CD4-positive, alpha-beta T cell treated with Interleukin-15 for 1 hour (primary cell): ENCODE data around the gene PIM2.
A peak's percentile ranks its signal among the peaks of the same experiment; 100 is the strongest.
"Not testable (repeated sequence)": the region's sequence is repeated elsewhere in the genome, so short reads cannot be mapped to it uniquely, and the experiment has no call there.

Source experiments
- DNase-seq: peaks from one replicate; pipeline ENCODE4 v3.0.0-alpha.2; 2020

The PIM2 gene

DNA sequence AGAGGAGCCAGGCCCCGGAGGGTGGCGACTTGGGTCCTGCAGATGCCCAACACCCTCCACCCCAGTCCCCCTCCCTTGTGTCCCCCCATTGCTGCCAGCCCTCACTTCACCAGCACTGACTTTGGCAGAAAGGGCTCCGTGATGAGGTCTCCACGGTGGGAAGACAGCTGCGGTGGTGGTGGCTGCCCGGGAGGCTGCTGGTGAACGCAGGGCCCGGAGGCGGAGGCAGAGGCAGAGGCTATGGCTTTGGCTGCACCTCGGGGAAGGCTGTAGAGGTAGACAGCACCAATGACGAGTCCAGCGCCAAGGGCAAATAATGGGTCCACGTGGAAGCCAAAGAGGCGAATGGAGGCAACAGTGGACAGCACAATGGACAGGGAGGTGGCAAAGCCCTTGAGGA lies 14.2 kb downstream of the PIM2 start:
- no peak for DNase-seq

DNA sequence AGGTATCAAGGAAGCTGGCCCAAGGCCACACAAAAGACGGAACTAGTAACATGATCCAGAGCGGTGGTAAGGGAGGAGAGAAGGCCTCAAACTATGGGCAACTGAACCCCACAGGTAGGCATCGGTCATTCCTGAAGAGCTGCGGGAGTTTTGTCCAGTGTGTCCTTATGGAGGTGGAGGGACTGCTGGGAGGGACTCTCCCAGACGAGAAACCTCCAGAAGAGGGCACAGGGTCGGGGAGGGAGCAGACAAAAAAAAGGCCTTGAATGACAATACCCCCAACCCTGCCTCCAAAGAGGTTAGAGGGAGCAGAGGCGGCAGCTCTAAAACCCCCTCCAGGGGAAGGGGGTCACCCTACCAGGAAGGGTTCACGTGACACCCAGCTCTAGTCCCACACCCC lies 14.6 kb downstream of the PIM2 start:
- DNase-seq, result no peak

DNA sequence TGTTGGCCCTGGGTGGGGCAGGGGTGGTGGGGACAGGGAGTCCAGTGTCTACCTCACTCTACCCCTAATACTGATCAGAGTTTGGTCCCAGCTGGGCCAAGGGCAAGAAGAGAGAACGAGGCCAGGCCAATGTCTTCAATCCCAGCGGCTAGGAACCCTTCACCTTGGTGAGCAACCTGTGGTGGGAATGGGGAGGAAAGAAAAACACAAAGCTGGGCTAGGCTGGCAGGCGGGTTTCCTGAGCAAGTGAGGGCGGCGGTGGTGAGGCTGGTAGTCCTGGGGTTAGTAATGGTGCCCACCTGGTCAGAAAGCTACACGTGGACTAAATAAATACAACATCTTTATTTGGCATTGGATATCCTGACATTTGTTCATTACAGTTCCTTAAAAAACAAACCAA lies 15.5 kb downstream of the PIM2 start:
- no peak for DNase-seq

DNA sequence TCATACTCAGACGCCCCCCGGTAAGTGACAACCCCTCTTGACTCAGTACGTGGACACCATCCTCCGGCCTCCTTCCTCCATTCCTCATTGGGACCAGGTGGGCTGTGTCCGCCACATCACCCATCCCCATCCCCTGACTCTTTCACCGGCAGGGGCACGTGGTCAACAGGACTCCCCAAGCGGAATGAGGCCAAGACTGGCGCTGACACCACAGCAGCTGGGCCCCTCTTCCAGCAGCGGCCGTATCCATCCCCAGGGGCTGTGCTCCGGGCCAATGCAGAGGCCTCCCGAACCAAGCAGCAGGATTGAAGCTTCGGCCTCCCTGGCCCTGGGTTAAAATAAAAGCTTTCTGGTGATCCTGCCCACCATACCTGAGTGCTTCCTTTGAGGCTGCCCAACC lies 16.0 kb downstream of the PIM2 start:
- no peak for DNase-seq

DNA sequence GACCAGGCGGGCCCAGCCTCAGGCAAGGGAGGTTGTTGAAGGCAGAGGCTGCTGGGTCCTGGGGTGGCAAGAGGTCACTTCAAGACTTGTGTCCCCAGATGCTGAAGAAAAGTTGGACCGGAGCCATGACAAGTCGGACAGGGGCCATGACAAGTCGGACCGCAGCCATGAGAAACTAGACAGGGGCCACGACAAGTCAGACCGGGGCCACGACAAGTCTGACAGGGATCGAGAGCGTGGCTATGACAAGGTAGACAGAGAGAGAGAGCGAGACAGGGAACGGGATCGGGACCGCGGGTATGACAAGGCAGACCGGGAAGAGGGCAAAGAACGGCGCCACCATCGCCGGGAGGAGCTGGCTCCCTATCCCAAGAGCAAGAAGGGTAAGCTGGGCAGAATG lies 16.7 kb downstream of the PIM2 start:
- no peak for DNase-seq

DNA sequence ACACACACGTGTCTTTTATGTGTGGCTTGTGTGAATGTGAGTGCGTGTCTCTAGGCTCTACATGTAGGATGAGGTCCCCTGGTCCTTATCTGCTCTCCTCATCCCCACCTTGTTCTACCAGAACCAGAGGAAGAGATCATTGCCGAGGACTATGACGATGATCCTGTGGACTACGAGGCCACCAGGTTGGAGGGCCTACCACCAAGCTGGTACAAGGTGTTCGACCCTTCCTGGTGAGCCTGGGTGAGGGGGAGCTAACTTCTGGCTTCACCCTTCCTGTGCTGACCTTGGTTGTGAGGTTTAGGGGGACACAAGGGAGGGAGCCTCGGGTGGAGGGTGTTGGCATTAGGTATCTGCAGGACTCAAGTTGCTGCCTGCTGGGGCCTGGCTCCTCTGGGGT lies 17.8 kb downstream of the PIM2 start:
- DNase-seq, result no peak

DNA sequence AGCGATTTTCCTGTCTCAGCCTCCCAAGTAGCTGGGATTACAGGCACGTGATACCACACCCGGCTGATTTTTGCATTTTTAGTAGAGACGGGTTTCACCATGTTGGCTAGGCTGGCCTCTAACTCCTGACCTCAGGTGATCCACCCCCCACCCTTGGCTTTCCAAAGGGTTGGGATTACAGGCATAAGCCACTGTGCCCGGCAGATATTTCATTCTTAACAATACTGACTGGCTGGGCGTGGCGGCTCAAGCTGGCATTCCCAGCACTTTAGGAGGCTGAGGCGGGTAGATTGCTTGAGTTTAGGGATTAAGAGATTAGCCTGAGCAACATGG lies 19.8 kb downstream of the PIM2 start:
- DNase-seq, result no peak

DNA sequence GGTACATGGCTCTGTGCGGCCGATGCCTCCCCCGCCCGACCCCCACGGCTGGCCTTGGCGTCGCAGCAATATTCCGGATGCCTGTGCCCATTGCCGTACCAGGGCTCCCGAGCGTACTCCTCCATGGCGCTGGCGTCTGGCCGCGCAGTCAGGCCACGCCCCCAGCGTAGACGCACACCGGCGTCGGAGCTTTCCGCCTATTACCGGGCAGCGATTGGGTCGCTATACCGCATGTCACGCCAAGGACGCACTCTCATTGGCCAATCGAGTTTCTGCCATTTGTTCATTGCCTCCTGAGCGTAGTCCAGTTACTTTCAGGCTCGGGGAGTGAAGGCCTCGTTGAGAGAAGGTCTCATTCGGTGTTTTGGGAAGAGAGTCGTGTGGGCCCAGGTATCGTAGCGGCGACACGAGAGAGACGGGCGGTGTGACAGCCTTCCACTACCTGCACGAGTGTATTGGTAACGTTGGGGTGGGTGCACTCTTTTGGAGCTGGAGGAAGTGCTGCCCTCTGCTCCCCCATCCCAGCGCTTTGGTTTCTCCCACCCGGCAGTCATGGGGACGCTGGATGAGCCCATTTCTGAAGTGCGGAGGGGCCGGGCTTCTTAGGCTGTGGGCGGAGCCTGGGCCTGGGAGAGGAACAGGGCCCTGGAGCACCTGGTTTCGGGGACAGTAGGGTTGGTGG lies 21.1 kb downstream of the PIM2 start, which contains the start of the genes PQBP1 and TIMM17B:
Gene PQBP1 (plus strand): TSS at position 306 of the 682 bp plus-strand sequence. CDS start 580 bp downstream, outside the sequence.
Gene TIMM17B (minus strand): TSS at position 144 of the 682 bp plus-strand sequence. CDS start 19 bp downstream, at position 125.
- DNase-seq, result peak; percentile 94

DNA sequence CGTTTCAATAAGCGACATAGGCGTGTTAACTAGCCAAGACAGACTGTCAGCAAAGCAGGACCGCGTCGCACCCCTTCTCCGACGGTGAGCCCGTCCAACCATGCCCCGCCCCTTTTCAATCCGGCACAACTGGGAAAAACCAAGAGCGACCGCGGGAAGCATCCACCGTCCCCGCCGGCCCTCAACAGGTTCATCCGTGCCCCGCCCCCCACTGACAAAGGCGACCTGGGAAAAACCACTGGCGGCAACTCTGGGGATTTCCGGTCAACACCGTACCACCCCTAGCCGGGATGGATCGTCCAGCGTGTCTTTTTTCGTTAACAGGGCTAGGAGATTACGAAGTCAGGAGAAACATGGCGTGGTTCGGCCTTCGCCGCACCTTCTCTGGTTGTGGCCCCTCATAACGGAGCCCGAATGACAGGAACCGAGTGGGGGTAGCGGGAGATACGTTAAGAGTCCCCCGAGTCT lies 21.6 kb downstream of the PIM2 start:
- DNase-seq, result peak; percentile 78

DNA sequence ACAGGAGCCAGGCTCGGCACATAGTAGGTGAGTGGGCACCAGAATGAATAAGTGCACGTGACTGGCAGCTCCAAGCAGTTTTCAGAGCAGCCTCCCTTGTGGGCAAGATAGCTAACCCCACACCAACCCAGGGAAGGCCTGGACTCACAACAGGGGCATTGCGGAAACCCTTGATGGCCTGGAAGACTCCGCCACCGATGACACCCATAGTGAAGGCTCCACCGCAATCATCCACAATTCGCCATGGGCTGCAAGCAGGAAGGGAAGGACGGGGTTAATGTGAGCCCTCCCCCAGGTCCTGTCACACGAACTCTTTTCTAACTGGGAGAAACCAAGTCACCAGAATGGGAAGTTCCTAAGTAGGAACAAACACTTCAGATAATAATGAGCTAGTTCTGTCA lies 22.2 kb downstream of the PIM2 start:
- no peak for DNase-seq

DNA sequence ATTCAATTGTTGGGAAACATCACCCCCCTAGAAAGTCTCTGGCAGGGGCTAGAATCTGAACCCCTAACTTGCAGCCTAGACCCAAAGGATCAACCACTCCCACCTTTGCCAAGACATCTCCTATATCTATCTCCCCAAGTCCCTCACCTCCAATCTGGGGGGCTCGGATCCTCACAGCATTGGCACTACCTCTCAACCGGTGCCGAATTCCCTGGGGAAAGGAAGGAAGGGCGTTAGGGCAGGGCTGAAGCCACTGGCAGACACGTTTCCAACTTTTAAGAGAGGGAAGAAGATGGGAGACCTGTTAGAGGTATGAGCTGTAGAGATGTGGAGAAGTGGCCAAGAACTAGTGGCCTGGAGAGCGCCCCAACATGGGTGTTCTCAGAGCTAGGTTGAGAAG lies 23.9 kb downstream of the PIM2 start:
- no peak for DNase-seq

DNA sequence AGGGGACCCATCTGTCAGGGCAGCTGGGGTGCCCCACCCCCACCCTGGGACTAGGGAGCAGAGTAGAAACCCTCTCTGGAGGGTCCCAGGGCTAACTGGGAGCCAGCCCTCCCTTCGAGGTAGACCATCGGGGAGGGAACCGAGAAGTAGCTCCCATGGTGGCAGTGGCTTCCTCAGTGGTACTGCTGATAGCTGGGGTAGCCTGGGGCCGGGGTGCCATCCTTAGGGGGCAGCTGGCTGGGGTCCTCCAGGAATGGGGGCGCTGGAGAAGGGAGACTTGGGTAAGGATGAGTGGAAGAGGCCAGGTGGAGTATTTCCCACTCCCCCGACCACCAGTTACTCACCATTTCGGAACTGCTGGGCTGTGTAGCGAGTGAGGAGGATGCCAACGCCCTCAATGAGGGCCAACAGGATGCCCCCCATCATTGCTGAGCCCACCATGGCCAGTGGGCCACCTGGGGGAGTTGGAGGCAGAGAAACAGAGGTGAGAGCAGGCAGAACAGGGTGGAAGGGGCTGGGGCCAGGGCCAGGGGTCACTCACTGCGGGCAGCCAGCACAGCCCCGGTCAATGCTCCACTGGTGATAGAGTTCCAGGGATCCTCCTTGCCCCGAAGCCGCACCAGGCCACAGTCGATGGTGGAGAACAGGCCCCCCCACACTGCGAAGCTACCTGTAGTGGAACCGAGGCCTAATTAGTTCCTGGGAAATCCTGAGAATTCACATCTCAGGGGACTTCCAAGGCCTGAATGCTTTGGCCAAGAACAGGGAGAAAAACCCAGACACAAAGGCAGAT lies 25.1 kb downstream of the PIM2 start:
- no peak for DNase-seq

DNA sequence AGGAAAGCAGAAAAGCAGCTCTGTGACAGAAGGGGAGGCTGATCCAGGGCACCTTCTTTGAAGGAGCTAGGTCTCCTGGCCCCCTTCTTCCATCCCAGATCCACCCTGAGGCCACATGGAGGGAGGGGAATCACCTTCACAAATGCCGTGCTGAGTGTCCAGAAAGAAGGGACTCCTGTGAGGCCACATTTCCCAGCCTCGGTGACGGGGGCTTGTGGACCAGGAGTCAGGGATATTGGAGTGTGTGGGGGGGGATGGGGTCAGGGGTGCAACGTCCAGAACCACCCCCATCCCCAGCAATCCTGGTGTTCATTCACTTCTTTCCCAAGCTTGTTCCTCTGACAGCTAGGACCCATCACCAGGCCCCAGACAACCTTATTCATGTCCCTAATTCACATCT lies 25.9 kb downstream of the PIM2 start:
- DNase-seq, result no peak

DNA sequence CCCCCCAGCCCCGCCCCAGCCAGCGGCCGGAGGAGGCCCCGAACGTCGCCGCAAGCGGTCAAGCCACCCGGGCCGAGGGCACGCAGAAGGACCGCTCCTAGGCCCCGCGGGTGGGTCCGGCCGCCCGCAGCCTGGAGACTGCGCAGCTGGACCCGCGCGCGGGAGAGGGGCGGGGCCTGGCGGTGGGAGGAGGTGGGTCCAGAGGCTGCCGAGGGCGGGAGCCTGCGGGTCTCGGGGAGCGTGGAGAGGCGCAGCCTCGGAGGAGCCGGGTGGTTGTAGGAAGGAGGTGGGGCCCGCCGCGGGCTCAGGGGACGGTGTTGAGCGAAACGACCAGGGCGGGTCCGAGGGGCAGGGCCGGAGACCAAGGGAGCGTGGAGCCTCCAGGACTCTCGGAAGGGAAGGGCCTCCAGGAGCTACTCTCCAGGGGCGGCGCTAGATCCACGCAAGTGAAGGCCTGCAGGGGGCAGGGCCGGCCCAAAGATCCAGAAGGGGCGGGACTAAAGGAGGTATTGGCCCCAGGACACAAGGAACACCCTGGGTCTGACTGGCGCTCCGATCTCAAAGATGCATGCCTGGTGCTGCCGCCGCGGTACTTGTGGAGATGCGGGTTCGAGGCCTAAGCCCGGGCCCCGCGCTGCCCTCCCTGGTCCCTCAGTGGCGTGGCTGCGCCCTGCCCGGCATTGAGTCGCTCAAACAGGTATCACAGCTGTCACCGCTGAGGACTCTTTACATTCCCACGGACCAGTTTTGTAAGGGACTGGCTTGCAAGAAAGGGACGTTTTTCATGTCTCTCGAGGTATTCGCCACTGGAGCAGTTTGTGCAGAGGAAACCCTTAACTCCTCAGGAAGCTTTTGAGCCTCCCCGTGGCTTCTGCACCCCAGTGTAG lies 27.2 kb downstream of the PIM2 start:
- DNase-seq, result peak; percentile 83

DNA sequence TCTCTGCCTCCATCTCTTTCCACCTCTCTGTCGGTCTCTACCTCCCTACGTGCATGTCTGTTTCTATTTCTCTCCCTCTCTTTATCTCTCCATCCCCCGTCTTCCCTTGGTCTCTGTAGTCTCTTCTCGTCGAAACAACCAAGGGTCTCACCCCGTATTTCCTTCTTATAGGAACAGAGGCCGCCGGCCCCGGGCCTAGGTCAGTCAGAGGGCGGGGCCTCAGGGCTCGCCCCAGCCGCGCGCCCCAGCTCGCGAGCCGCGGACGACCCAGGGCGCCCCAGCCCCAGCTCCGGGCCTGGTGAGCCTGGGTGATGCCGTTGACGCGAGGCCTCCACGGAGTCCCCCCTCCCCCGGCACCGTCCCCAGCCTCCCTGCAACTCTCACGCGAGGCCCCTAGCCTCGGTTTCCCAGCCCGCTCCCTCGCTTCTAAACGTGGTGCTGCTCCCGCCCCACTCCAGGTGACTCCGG lies 27.9 kb downstream of the PIM2 start:
- DNase-seq, result no peak

DNA sequence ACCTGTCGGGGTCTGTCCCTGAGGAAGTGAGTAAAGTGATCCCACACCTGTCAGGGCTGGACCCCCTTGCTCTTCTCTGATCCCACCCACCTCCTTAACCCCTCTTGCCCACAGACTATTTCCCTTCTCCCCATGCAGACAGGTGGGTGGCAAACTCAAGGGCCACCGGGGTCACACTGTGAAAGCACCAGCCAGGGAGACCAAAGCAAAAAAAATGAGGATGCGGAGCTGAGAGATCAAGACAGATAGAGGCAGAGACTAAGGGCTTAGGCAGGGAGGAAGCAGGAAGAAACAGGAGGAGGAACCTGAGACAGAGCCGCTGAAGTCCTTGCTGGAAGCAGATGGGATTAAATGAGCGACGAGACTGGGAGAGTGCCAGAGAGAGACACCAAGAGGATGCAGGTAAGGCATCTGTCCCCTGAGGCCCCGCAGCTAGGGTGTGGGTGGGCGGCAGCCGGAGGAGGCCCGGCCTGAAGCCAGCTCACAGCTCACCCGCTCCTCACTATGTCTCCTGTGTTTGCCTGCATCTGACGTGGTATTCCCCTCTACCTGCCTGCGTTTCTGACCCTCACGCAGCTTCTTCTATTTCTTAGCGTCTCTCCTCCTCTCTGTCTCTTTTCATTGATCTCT lies 28.4 kb downstream of the PIM2 start:
- no peak for DNase-seq

DNA sequence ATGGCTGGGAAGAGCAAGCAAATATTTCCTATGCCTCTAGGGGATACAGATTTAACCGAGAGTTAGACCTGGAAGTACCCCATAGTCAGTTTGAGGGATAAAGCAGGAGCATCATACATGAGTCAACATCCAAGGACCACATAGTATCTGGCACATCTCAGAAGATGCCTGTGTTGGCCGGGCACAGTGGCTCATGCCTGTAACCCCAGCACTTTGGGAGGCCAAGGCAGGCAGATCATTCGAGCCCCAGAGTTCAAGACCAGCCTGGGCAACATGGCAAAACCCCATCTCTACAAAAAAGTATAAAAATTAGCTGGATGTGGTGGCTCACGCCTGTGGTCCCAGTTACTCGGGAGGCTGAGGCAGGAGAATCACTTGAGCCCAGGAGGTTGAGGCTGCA lies 32.2 kb downstream of the PIM2 start:
- DNase-seq, result not testable (repeated sequence)

DNA sequence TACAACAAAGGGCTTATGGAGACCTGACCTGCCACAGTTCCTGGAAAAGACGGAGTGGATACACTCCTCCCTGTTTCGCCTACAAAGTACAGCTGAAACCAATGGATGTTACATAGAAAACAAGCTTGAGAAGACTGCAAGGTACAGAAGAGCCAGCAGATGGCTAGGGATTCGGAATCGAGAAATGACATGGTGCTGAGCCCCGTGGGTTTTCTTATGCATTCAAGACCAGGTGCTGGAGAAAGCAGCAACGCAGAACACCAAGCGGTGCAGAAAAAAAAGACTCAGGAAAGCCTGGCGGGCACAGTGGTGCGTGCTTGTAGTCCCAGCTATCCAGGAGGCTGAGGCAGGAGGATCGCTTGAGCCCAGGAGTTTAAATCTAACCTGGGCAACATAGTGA lies 35.1 kb downstream of the PIM2 start:
- no peak for DNase-seq

DNA sequence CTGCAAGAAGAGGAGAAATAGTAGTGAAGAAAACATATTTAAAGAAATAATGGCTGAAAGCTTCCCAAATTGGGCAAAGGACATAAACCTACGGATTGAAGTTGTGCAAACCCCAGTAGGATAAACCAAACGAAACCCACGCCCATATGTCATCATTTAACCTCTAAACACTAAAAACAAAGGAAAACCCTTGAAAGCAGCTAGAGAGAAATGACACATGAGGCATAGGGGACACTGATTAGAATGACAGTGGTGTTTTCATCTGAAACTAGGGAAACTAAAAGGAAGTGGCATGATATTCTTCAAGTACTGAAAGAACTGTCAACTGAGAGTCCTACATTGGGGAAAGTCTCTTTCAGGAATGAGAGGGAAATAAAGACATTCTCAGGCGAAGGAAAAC lies 41.9 kb downstream of the PIM2 start:
- DNase-seq, result not testable (repeated sequence)

DNA sequence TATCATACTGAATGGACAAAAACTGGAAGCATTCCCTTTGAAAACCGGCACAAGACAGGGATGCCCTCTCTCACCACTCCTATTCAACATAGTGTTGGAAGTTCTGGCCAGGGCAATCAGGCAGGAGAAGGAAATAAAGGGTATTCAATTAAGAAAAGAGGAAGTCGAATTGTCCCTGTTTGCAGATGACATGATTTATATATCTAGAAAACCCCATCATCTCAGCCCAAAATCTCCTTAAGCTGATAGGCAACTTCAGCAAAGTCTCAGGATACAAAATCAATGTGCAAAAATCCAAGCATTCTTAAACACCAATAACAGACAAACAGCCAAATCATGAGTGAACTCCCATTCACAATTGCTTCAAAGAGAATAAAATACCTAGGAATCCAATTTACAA lies 46.8 kb downstream of the PIM2 start:
- DNase-seq, result not testable (repeated sequence)

DNA sequence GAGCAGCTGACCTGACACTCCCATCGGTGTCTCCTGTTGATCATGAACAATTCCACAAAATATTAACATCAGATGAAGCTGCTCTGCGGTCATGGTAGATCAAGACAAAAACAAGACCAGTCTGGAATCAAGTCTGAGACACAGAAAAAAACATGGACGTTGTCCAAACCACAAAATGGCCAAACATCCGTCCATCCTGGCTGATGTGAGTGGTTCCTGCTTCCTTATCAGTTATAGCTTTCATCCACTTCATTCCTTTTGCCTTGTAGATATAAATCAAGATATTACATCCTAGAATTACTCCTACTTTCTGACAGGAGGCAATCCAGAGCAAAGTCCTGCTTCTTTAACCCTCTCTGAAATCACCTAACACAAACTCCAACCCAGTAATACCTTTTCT lies 54.6 kb downstream of the PIM2 start:
- DNase-seq, result no peak
